Measurements from ENCODE around the gene SFXN1.

SFXN1 gene

GRCh38 chr5:175516933-175517823 lies 38.8 kb downstream of the SFXN1 start:
- Histone ChIP-seq H3K36me3 (ENCODE audit: insufficient read depth, low read length) (peaks cover 77% of the 10 kb centered on the region), H3K4me2 (ENCODE audit: low read depth, low read length, poor library complexity, severe bottlenecking) (no peak overlapping the region), H3K4me1 (ENCODE audit: insufficient read depth, low read length, poor library complexity, severe bottlenecking) (peaks cover 6% of the 10 kb centered on the region), H3K4me3 (ENCODE audit: low read length, poor library complexity, severe bottlenecking) (no peak overlapping the region), H3K9me3 (ENCODE audit: insufficient read depth, low read depth, low read length) (no peaks in the 10 kb centered on the region), H3K9me2 (replicated peaks; ENCODE audit: low read depth, low read length) (no peaks in the 10 kb centered on the region), H3F3A (ENCODE audit: low read depth) (no peaks in the 10 kb centered on the region), H3K79me2 (ENCODE audit: insufficient read depth, low read length) (no peaks in the 10 kb centered on the region), H2AFZ (ENCODE audit: low read length) (no peak overlapping the region), H3K9ac (ENCODE audit: low read depth, low read length, poor library complexity, severe bottlenecking) (no peak overlapping the region), H3K27me3 (ENCODE audit: insufficient read depth, low read length, poor library complexity, severe bottlenecking) (no peaks in the 10 kb centered on the region), H4K20me1 (ENCODE audit: insufficient read depth, low read length, poor library complexity, severe bottlenecking) (no peaks in the 10 kb centered on the region)
- TF ChIP-seq, protein P1, sequence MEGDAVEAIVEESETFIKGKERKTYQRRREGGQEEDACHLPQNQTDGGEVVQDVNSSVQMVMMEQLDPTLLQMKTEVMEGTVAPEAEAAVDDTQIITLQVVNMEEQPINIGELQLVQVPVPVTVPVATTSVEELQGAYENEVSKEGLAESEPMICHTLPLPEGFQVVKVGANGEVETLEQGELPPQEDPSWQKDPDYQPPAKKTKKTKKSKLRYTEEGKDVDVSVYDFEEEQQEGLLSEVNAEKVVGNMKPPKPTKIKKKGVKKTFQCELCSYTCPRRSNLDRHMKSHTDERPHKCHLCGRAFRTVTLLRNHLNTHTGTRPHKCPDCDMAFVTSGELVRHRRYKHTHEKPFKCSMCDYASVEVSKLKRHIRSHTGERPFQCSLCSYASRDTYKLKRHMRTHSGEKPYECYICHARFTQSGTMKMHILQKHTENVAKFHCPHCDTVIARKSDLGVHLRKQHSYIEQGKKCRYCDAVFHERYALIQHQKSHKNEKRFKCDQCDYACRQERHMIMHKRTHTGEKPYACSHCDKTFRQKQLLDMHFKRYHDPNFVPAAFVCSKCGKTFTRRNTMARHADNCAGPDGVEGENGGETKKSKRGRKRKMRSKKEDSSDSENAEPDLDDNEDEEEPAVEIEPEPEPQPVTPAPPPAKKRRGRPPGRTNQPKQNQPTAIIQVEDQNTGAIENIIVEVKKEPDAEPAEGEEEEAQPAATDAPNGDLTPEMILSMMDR (conservative IDR thresholded peaks at IDR 0.05; ENCODE audit: low read length), result no peak
- no peak for TF ChIP-seq EZH2phosphoT487 (IDR thresholded peaks at IDR 0.05; ENCODE audit: borderline replicate concordance)

DNA sequence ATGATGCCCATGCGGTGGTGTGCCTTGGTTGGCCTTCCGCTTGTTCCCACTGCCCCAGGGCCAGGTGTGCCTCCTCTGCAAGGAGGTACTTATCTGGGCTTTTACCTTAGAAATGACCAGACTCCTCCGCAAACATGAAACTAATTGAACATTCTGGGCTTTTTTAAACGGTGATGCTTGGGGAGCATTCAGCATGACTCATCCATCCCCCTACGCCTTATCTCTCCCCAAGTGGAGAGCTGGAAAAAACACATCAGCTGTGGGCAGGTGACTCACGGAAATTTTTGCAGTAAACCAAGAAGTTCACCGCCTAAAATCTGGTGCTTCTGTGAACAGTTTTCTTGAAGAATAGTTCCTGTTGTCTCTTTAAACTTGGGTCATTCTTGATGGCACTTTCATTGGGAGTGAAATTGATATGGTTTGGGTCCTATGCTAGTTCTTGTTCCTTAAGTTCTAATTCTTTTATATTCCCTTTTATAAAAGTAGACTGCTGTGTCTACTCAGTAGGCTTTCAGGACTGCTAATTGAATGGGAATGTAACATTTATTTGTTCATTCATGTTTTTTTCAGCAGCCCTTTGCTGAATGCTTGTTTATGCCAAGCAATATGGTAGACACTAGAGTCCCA lies 39.6 kb downstream of the SFXN1 start:
- Histone ChIP-seq H3F3A (ENCODE audit: low read depth) (no peaks in the 10 kb centered on the region), H2AFZ (ENCODE audit: low read length) (no peak overlapping the region), H3K4me2 (ENCODE audit: low read depth, low read length, poor library complexity, severe bottlenecking) (no peak overlapping the region), H3K9me3 (ENCODE audit: insufficient read depth, low read depth, low read length) (no peaks in the 10 kb centered on the region), H3K9ac (ENCODE audit: low read depth, low read length, poor library complexity, severe bottlenecking) (no peak overlapping the region), H3K4me1 (ENCODE audit: insufficient read depth, low read length, poor library complexity, severe bottlenecking) (peaks cover 6% of the 10 kb centered on the region), H3K27me3 (ENCODE audit: insufficient read depth, low read length, poor library complexity, severe bottlenecking) (no peaks in the 10 kb centered on the region), H3K79me2 (ENCODE audit: insufficient read depth, low read length) (no peaks in the 10 kb centered on the region), H4K20me1 (ENCODE audit: insufficient read depth, low read length, poor library complexity, severe bottlenecking) (no peaks in the 10 kb centered on the region), H3K36me3 (ENCODE audit: insufficient read depth, low read length) (peaks cover 77% of the 10 kb centered on the region; the same call in 1 of the 2 replicates), H3K9me2 (replicated peaks; ENCODE audit: low read depth, low read length) (no peaks in the 10 kb centered on the region), H3K4me3 (ENCODE audit: low read length, poor library complexity, severe bottlenecking) (no peak overlapping the region)
- TF ChIP-seq, protein P1 (conservative IDR thresholded peaks at IDR 0.05; ENCODE audit: low read length), result no peak
- no peak for TF ChIP-seq EZH2phosphoT487 (IDR thresholded peaks at IDR 0.05; ENCODE audit: borderline replicate concordance)

- TF ChIP-seq, protein P1 (conservative IDR thresholded peaks at IDR 0.05; ENCODE audit: low read length), result no peak
- no peak for TF ChIP-seq EZH2phosphoT487 (IDR thresholded peaks at IDR 0.05; ENCODE audit: borderline replicate concordance)
- H3K27me3 ChIP-seq (ENCODE audit: insufficient read depth, low read length, poor library complexity, severe bottlenecking), result no peaks in the 10 kb centered on the region
- no peaks in the 10 kb centered on the region for H3K9me2 ChIP-seq (replicated peaks; ENCODE audit: low read depth, low read length)
- H3K9ac ChIP-seq (ENCODE audit: low read depth, low read length, poor library complexity, severe bottlenecking), result no peak overlapping the region
- no peaks in the 10 kb centered on the region for H4K20me1 ChIP-seq (ENCODE audit: insufficient read depth, low read length, poor library complexity, severe bottlenecking)
- no peak overlapping the region for H2AFZ ChIP-seq (ENCODE audit: low read length)
- peaks cover 6% of the 10 kb centered on the region for H3K4me1 ChIP-seq (ENCODE audit: insufficient read depth, low read length, poor library complexity, severe bottlenecking)
- H3K9me3 ChIP-seq (ENCODE audit: insufficient read depth, low read depth, low read length), result no peaks in the 10 kb centered on the region
- no peak overlapping the region for H3K4me3 ChIP-seq (ENCODE audit: low read length, poor library complexity, severe bottlenecking)
- H3F3A ChIP-seq (ENCODE audit: low read depth), result no peaks in the 10 kb centered on the region
- H3K79me2 ChIP-seq (ENCODE audit: insufficient read depth, low read length), result no peaks in the 10 kb centered on the region
- peaks cover 76% of the 10 kb centered on the region; the same call in 1 of the 2 replicates for H3K36me3 ChIP-seq (ENCODE audit: insufficient read depth, low read length)
- no peak overlapping the region for H3K4me2 ChIP-seq (ENCODE audit: low read depth, low read length, poor library complexity, severe bottlenecking)
Observed at GRCh38 chr5:175519006-175519405, 40.6 kb downstream of the SFXN1 start.

All from Loucy (cell line).